22Rv1 (cell line): ENCODE data around the gene HCN3.

ENCODE experiments used
- CTCF ChIP-seq: fragments of 450-650 bp; IDR thresholded peaks from 2 replicates; pipeline ENCODE4 v1.5.1; 2017; ENCODE audit warnings: mild to moderate bottlenecking
- ZFX ChIP-seq: fragments of 450-650 bp; IDR thresholded peaks from 2 replicates; pipeline ENCODE4 v1.6.1; 2017; ENCODE audit warnings: antibody characterized with exemption, borderline replicate concordance

GRCh38 chr1:155285631-155286044, 8.4 kb downstream of the HCN3 start:
- TF ChIP-seq CTCF = no peak
- TF ChIP-seq ZFX = no peak
